EL (cell line): ENCODE data around the gene GOLGA8B.
A peak's percentile ranks its signal among the peaks of the same experiment; 100 is the strongest.
"Not testable (repeated sequence)": the region's sequence is repeated elsewhere in the genome, so short reads cannot be mapped to it uniquely, and the experiment has no call there.

ENCODE experiments used
- DNase-seq: peaks from one replicate; pipeline ENCODE4 v3.0.0-alpha.2; 2016

The GOLGA8B gene, protein sequence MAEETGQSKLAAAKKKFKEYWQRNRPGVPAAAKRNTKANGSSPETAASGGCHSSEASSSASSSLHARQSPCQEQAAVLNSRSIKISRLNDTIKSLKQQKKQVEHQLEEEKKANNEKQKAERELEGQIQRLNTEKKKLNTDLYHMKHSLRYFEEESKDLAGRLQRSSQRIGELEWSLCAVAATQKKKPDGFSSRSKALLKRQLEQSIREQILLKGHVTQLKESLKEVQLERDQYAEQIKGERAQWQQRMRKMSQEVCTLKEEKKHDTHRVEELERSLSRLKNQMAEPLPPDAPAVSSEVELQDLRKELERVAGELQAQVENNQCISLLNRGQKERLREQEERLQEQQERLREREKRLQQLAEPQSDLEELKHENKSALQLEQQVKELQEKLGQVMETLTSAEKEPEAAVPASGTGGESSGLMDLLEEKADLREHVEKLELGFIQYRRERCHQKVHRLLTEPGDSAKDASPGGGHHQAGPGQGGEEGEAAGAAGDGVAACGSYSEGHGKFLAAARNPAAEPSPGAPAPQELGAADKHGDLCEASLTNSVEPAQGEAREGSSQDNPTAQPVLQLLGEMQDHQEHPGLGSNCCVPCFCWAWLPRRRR

DNA sequence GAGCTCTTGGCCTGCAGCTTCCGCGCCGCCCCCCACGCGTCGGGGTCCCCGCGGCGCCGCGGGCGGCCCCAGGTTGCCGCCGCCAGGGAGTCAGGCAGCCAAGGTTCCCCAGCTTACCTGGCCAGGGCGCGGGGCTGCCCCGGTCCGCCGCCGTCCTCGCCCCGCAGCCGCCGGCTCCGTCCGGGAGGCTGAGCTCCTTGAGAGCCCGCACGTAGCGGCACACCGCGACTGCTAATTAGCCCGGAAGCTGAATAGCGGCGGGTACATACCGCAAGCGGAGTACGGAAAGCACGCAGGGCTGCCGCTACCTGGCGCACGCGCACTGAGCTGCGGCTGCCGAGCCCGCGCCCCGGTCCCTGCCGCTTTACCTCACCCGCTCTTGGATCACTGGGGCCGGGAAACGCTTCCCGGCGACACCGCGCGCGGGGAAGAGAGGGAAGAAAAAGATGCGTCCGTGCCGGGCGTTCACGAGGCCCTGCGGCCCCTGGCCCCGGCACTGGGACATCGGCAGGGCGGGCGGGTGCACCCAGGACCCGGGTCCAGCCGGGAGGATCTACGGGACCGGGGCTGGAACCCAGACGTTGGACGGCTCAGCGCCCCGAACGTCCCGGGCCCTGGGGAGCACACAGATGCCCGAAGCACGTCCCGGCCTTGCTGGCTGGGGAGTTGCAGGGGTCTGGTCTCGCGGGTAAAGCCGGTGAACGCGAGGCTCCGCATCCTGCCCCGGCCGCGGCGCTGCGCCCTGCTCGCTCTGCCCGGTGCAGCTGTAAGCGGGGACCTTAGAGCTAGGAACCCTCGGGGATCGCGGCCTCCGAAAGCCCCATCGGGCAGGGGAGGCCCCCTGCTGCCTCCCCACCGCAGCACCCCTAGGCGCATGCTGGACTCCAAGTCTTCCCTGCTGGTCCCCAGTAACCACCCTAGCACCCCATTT lies at the start of gene GOLGA8B:
Gene GOLGA8B (minus strand): TSS at position 253 of the 931 bp plus-strand sequence. CDS start 47,739 bp downstream, outside the sequence.
- DNase-seq, result peak; percentile 66

- not testable (repeated sequence) for DNase-seq
Observed at GRCh38 chr15:34633165-34633564, 49.7 kb upstream of the GOLGA8B start.

DNA sequence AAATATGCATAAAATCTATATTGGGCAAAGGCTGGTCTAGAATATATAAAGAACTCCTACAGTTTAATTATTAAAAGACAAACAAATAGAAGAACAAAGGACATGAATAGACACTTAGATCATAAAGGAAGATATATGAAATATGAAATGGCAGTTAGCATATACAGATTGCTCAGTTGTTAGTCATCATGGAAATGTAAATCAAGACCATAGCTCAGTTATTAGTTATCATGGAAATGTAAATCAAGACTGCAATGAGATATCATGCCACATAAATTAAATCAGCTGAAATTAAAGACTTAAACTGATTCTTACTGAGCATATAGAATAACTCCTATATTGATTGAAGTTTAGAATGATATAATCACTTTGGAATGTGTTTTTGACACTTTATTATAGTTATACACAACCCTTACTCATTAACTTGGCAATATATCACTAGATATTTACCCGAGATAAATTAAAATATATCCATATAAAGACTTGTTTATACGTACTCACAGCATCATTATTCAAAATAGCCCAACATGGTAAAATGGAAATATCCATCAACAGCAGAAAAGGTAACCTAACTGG lies 45.2 kb upstream of the GOLGA8B start:
- DNase-seq, result peak; percentile 53

GRCh38 chr15:34625007-34625406 lies 41.6 kb upstream of the GOLGA8B start:
- DNase-seq, result peak; percentile 19

- peak; percentile 45 for DNase-seq
Observed at GRCh38 chr15:34621675-34622074, 38.2 kb upstream of the GOLGA8B start.

DNA sequence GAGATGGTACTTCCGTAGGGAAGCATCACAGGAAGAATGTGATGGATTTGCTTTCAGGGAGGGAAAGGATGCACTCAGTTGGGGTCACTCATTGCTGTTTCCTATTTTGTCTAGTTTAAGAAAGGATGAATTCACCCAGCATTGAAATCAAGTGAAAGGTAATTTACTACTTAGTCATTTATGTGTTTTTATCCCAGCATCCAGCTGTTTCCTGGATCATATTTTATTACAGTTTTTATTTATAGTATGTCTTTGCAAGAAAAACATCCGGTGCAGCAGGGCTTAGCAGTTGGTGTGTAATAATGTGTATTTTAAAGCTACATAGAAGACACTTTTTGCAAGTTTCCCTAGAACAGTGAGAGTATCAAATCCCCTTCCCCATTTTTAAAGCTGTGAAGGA lies 37.4 kb upstream of the GOLGA8B start:
- DNase-seq, result no peak

DNA sequence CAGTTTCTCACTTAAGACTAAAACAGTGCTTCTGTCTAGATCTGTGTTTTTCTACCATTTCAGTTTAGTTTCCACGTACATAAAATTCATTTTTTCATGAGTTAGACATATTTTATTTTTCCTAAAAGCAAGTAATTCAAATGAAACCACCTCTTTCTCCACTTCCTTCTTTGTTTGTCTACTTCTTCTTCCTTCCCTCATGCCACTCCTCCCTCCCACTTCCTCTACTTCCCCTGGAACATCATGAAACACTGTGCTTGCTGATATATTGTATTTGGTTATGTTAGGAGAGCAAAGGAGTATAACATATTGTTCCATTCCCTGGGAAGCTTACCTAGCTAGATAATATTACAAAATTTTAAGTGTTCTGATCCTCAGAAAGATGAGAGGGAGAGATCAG lies 36.7 kb upstream of the GOLGA8B start:
- no peak for DNase-seq

- DNase-seq, result no peak
Observed at GRCh38 chr15:34619151-34619550, 35.7 kb upstream of the GOLGA8B start.

- no peak for DNase-seq
Observed at GRCh38 chr15:34618073-34618472, 34.6 kb upstream of the GOLGA8B start.

GRCh38 chr15:34616613-34617012 lies 33.2 kb upstream of the GOLGA8B start:
- peak; percentile 39 for DNase-seq

DNA sequence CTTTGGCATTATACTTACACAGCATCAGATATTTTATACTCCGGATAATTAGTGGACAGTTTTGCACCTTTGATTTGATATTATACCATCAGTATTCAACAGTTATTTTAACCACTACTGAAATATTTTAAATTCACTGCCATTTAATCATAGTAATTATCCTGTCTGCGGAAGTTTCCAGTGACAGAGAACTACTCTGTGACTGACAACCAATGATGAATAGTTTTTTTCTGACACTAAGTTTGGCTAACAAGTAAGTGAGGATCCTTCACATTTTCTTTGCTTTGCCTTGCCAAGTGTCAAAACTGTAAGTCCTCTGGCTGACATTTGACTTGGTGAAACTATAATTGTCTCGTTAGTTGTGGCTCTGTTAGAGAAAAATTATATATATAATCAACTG lies 30.5 kb upstream of the GOLGA8B start:
- no peak for DNase-seq

DNA sequence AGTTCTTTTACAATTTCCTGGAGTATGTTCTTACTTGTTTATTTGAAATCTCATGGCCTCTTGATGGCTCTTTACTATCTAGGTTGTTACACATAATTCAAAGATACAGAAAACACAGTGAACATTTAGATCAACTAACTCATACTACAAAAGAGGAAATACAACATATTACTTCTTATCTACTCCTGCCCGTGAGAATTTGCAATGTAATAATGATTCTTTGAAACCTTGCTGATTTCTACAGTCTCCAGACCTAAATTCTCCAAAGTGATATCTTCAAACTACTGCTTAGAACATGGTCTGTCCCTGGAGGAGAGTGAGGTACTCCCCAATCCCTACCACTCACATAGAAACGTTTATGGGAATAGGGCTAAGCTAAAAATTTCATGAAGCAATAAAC lies 29.9 kb upstream of the GOLGA8B start:
- DNase-seq, result no peak

GRCh38 chr15:34610354-34610753 lies 26.9 kb upstream of the GOLGA8B start:
- DNase-seq, result no peak

DNA sequence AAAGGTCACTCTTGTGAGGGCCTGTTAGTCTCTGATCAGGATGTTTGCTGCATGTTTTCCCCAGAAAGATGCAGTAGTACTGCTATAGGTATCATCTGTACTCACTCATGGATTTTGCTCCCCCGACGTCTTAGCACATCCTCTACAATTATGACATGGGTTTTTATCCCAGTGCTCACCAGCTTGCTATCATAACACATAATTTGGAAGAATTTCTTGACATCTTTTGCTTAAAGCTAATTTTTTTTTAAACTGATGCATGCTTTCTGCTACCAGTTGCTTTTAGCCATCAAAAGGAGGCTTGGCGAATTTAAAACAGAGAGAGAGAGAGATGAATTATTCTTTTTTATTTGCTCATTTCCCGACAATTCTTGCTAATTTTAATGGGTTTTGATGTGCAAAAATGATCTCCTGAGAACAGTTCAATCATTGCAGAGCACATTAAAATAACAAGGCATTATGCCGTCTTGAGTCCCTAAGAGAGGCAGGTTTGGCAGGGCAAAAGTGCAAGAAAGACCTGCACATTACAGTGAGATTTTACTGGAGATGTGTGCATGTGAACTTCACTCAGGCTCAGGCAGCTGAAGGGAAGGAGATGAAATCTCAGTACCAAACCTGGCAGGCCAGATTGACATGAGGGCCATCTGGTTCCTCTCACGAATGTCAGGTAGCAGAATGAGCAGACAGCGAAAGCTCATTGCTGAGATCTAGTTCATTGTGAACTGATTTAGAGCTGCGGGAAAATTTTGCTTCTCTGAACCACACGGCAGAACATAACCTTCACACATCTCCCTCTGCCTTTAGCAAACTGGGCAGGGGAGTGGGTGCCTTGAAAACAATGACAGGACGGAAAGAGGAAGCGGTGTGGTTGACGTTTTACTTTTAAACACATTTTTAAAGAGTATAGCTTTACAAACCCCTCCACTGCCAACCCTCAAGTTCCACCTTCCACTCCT lies 25.9 kb upstream of the GOLGA8B start:
- DNase-seq, result no peak

DNA sequence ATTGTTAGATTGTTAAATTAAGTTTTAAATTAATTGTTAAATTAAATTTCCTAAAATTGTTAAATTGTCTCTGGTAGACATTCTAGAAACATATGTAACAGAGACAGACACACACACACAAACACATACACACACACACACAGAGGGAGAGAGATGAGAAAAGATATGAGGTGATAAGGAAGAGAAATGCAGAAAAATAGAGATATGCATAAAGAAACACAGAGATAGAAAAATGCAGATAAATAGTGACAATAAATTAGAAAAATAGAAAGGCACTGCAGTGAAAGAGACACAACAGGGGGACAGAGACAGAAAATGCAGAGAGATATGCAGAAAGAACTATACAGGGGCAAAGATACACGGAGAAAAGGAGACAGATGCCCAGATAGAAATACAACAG lies 25.1 kb upstream of the GOLGA8B start:
- no peak for DNase-seq

DNA sequence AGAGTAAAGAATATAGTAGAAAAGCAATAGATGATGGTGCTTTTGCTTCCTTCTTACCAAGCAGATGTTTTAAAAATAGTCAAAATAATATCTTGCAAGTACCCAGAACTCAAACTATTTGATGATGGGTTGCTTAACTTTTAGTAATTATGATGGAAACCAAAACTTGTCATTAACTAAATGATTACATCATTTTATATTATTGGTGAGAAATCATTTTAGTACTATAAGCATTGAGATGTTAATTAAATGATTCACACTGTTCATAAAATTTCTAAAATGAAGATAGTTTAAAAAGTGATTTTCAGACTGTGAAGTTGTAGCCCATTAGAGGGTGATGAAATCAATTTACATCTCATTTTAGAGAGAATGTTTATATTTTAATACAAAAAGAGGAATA lies 24.4 kb upstream of the GOLGA8B start:
- DNase-seq, result no peak

- no peak for DNase-seq
Observed at GRCh38 chr15:34606545-34606944, 23.1 kb upstream of the GOLGA8B start.

DNA sequence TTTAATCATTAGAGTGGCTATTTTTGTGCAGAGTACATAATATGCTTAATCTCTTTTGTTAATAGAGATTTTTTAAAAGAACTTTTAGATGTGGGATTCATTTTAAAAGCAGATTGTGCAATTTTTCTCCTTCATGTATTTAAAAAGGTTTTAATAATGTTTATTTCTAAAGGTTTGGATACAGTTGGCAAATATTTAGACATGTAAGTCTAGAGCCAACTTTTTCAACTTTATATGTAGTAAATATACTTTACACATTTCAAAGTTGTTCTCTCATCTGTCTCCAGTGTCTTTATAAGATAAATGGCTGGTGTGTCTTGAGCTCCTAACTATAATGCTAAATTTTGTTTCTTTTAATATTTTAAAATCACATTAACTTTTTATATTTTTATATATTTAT lies 22.7 kb upstream of the GOLGA8B start:
- no peak for DNase-seq

GRCh38 chr15:34603095-34603494 lies 19.6 kb upstream of the GOLGA8B start:
- no peak for DNase-seq

DNA sequence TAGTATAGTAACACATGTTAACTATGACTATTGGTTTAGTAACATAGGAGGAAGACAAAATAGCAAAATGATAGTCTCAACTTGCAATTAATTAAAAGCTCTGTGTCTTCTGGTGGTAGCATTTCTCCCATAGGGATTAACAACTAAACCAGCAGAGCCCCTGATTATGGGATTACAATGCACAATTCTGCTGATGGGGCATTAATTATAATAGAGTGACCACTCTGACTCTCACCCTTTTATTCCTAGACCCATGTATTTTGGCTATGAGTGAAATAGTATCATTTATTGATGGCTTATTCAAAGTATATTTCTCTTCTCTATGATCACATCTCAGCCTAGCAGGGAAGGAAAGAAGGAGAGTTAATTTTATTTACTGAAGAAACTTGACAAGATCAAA lies 17.5 kb upstream of the GOLGA8B start:
- DNase-seq, result no peak

DNA sequence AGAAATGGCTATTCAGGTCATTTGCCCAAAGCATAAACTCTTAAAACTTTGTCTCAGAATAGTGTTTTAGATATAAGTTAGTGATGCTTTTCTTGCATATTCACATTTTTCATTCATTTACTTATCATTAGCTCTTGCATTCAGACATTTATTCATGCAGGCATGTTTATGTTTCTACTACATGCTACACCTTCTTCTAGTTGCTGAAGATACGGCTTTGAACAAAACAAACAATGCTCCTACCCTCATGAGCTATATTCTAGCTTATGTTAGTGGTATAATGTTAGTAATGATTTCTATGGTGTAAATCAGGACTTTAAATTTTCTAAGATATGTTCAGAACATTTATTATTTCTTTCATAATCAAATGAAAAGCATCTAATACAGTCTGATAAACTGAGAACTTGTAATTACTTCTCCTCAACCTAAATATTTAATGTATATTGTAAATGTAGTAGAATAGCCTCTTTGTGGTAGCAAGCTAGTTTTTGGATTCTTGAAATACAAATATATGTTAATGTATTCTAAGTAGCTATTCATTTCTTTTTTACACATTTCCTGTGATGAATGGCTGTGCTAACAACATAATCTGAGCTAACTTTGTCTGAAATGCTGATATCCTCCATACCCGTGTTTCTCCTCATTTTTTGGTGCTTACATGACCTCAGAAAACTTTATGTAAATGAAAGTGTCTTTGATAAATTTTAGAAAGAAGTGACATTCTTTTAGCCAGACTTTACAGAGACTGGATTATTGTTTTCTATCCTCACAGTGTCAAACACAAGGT lies 15.5 kb upstream of the GOLGA8B start:
- DNase-seq, result no peak
